SH-SY5Y (cell line): ENCODE results near the gene IMMP2L.
A peak's percentile ranks its signal among the peaks of the same experiment; 100 is the strongest.

Experiments
- GATA2 ChIP-seq: IDR thresholded peaks from 2 replicates; pipeline ENCODE4 v1.6.1; 2011; ENCODE audit warnings: mild to moderate bottlenecking, low read depth, low read length
- GATA3 ChIP-seq: IDR thresholded peaks from 2 replicates; pipeline ENCODE4 v1.6.1; 2011; ENCODE audit warnings: low read depth, mild to moderate bottlenecking, low read length, moderate library complexity

IMMP2L gene

GRCh38 chr7:111561904-111562732 lies at the start of gene IMMP2L:
IMMP2L (minus strand) TSS chr7:111562492.
- TF ChIP-seq GATA2 (no peak), GATA3 (no peak)

GRCh38 chr7:111607621-111608020 lies 45.3 kb upstream of the IMMP2L start:
- TF ChIP-seq GATA3 = no peak
- no peak for TF ChIP-seq GATA2

GRCh38 chr7:111605246-111605645 lies 43.0 kb upstream of the IMMP2L start:
- TF ChIP-seq GATA3 = no peak
- no peak for TF ChIP-seq GATA2

GRCh38 chr7:111600091-111600490 lies 37.8 kb upstream of the IMMP2L start:
- TF ChIP-seq GATA3 (no peak), GATA2 (no peak)

- TF ChIP-seq GATA2 (no peak), GATA3 (no peak)
These were observed 33.5 kb upstream of the IMMP2L start for GRCh38 chr7:111595780-111596179.

GRCh38 chr7:111594602-111595001 lies 32.3 kb upstream of the IMMP2L start:
- TF ChIP-seq GATA2 (no peak), GATA3 (no peak)

- no peak for TF ChIP-seq GATA2
- no peak for TF ChIP-seq GATA3
These were observed 31.1 kb upstream of the IMMP2L start for GRCh38 chr7:111593343-111593742.

GRCh38 chr7:111588065-111588433 lies 25.8 kb upstream of the IMMP2L start:
- no peak for TF ChIP-seq GATA2
- no peak for TF ChIP-seq GATA3

- no peak; the same call in 1 of the 2 replicates for TF ChIP-seq GATA3
- TF ChIP-seq GATA2 = no peak
These were observed 25.2 kb upstream of the IMMP2L start for GRCh38 chr7:111587410-111588064.

GRCh38 chr7:111586711-111587409 lies 24.6 kb upstream of the IMMP2L start:
- TF ChIP-seq GATA2 (peak; percentile 80), GATA3 (peak; percentile 58; the same call in 1 of the 2 replicates)

GRCh38 chr7:111578754-111579153 lies 16.5 kb upstream of the IMMP2L start:
- no peak for TF ChIP-seq GATA3
- no peak for TF ChIP-seq GATA2

- TF ChIP-seq GATA3 (no peak), GATA2 (no peak)
These were observed 9.4 kb upstream of the IMMP2L start for GRCh38 chr7:111571720-111572119.

GRCh38 chr7:111568870-111569462 lies 6.7 kb upstream of the IMMP2L start:
- TF ChIP-seq GATA2 (no peak), GATA3 (no peak)

GRCh38 chr7:111568419-111568818 lies 6.1 kb upstream of the IMMP2L start:
- TF ChIP-seq GATA2 = no peak
- no peak for TF ChIP-seq GATA3
